K562 (cell line): ENCODE measurements around the gene TRDMT1. TPM values are rescaled to one million over a fixed set of nuclear protein-coding genes. Genes with fewer than 3 reads are reported as not detected.
A peak's percentile ranks its signal among the peaks of the same experiment; 100 is the strongest.

Experiments used
- CAMTA2 ChIP-seq: fragments of 250-450 bp; sonication (Bioruptor Pico); conservative IDR thresholded peaks from 2 replicates; pipeline ENCODE4 v1.5.1; 2022
- EHMT2 ChIP-seq: fragments of 450-650 bp; IDR thresholded peaks from 2 replicates; pipeline ENCODE4 v1.6.1; 2018; ENCODE audit warnings: antibody characterized with exemption
- ERF ChIP-seq: fragments of 450-650 bp; formaldehyde crosslinking; IDR thresholded peaks from 2 replicates; pipeline ENCODE4 v1.4.0; 2020; ENCODE audit warnings: mild to moderate bottlenecking, mixed read lengths
- GABPA ChIP-seq: fragments of 200-800 bp; sonication (Bioruptor generic); conservative IDR thresholded peaks from 2 replicates; pipeline ENCODE4 v1.6.1; 2016; ENCODE audit warnings: low read depth, missing genetic modification characterization, missing compliant biosample characterization
- HINFP ChIP-seq: fragments of 450-650 bp; conservative IDR thresholded peaks from 2 replicates; pipeline ENCODE4 v1.6.1; 2016; ENCODE audit warnings: missing genetic modification characterization, low read depth, mild to moderate bottlenecking, control low read depth, missing compliant biosample characterization
- KLF10 ChIP-seq: fragments of 250-450 bp; sonication (Bioruptor Pico); IDR thresholded peaks from 2 replicates; pipeline ENCODE4 v1.6.1; 2021; ENCODE audit warnings: matching md5 sums
- NFE2L1 ChIP-seq: fragments of 450-650 bp; IDR thresholded peaks from 2 replicates; pipeline ENCODE4 v1.6.1; 2016; ENCODE audit warnings: missing genetic modification characterization, low read depth, mild to moderate bottlenecking, missing compliant biosample characterization, moderate library complexity, borderline replicate concordance
- PHF20 ChIP-seq: fragments of 450-650 bp; IDR thresholded peaks from 2 replicates; pipeline ENCODE4 v1.6.1; 2018; ENCODE audit not compliant: partially characterized antibody
- RB1 ChIP-seq: fragments of 450-650 bp; IDR thresholded peaks from 2 replicates; pipeline ENCODE4 v1.6.1; 2017; ENCODE audit warnings: low read depth, mild to moderate bottlenecking
- SRSF1 ChIP-seq: fragments of 200-400 bp; formaldehyde crosslinking; IDR thresholded peaks from 2 replicates; pipeline ENCODE4 v1.6.1; 2017; ENCODE audit warnings: mild to moderate bottlenecking, low read depth, low read length, moderate library complexity
- ZBTB26 ChIP-seq: fragments of 450-650 bp; formaldehyde crosslinking; IDR thresholded peaks from 2 replicates; pipeline ENCODE4 v1.4.0; 2022; ENCODE audit warnings: missing genetic modification characterization
- ZEB2 ChIP-seq: fragments of 450-650 bp; IDR thresholded peaks from 2 replicates; pipeline ENCODE4 v1.6.1; 2016
- ZNF384 ChIP-seq: IDR thresholded peaks from 2 replicates; pipeline ENCODE4 v1.6.1; 2012; ENCODE audit warnings: low read depth, low read length, improper control_type of control experiment
- ZNF586 ChIP-seq: fragments of 450-650 bp; formaldehyde crosslinking; conservative IDR thresholded peaks from 2 replicates; pipeline ENCODE4 v1.4.0; 2020; ENCODE audit warnings: mild to moderate bottlenecking, moderate library complexity
- polyA plus RNA-seq, 8 experiments: library from polyadenylated mRNA; depleted of rRNA in 4 of 8; stranded (reverse) in 5 of 8; unstranded in 3 of 8; fragments of >200 nt; fragmentation: Nextera tagmentation in 2 of 8; fragmentation: Illumina TruSeq in 1 of 8; extraction: Ambion mirVana in 2 of 8; extraction: Trizol in 1 of 8; gene quantifications; 2 replicates each; pipeline versions ENCODE4 v1.2.1 to v1.2.3, GENCODE V29; 2011 to 2014; ENCODE audit warnings: inconsistent platforms in 1 of 8, missing spikeins in 1 of 8
- total RNA-seq, 7 experiments: library from RNA; depleted of rRNA in 6 of 7; stranded (reverse); fragments of >200 nt in 6 of 7; fragmentation: Illumina TruSeq in 2 of 7; extraction: Trizol in 2 of 7; gene quantifications; 2 replicates each; pipeline versions ENCODE4 v1.2.1 to v1.2.3, GENCODE V29; 2011 to 2021; ENCODE audit warnings: low replicate concordance in 1 of 7
- TF ChIP-seq, protein P1 (sequence below): fragments of 250-450 bp; sonication (Bioruptor Pico); IDR thresholded peaks from 2 replicates; pipeline ENCODE4 v1.4.0; 2020
- TF ChIP-seq, protein P2 (sequence below): fragments of 250-450 bp; sonication (Bioruptor Pico); IDR thresholded peaks from 2 replicates; pipeline ENCODE4 v1.8.0; 2022; ENCODE audit warnings: inconsistent platforms
- TF ChIP-seq, protein P3 (sequence below): sonication (generic); formaldehyde crosslinking; IDR thresholded peaks from 2 replicates; pipeline ENCODE4 v1.9.0; 2022; ENCODE audit warnings: mild to moderate bottlenecking, missing genetic modification reagents

Gene TRDMT1
- total and polyA plus RNA-seq, 9 of the 15 experiments (the other 6 are each of a cell fraction or from before 2014, with no cell fraction given), result 5.4 to 12.6 (median 9.3) TPM

DNA sequence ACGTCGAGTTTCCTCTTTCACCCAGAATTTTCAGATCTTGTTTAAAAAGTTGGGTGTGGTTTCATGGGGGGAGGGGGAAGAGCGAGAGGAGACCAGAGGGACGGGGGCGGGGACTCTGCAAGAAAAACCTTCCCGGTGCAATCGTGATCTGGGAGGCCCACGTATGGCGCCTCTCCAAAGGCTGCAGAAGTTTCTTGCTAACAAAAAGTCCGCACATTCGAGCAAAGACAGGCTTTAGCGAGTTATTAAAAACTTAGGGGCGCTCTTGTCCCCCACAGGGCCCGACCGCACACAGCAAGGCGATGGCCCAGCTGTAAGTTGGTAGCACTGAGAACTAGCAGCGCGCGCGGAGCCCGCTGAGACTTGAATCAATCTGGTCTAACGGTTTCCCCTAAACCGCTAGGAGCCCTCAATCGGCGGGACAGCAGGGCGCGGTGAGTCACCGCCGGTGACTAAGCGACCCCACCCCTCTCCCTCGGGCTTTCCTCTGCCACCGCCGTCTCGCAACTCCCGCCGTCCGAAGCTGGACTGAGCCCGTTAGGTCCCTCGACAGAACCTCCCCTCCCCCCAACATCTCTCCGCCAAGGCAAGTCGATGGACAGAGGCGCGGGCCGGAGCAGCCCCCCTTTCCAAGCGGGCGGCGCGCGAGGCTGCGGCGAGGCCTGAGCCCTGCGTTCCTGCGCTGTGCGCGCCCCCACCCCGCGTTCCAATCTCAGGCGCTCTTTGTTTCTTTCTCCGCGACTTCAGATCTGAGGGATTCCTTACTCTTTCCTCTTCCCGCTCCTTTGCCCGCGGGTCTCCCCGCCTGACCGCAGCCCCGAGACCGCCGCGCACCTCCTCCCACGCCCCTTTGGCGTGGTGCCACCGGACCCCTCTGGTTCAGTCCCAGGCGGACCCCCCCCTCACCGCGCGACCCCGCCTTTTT, 26.9 kb upstream of the TRDMT1 start, which contains the start of gene VIM (continued):
- TF ChIP-seq, protein P1, sequence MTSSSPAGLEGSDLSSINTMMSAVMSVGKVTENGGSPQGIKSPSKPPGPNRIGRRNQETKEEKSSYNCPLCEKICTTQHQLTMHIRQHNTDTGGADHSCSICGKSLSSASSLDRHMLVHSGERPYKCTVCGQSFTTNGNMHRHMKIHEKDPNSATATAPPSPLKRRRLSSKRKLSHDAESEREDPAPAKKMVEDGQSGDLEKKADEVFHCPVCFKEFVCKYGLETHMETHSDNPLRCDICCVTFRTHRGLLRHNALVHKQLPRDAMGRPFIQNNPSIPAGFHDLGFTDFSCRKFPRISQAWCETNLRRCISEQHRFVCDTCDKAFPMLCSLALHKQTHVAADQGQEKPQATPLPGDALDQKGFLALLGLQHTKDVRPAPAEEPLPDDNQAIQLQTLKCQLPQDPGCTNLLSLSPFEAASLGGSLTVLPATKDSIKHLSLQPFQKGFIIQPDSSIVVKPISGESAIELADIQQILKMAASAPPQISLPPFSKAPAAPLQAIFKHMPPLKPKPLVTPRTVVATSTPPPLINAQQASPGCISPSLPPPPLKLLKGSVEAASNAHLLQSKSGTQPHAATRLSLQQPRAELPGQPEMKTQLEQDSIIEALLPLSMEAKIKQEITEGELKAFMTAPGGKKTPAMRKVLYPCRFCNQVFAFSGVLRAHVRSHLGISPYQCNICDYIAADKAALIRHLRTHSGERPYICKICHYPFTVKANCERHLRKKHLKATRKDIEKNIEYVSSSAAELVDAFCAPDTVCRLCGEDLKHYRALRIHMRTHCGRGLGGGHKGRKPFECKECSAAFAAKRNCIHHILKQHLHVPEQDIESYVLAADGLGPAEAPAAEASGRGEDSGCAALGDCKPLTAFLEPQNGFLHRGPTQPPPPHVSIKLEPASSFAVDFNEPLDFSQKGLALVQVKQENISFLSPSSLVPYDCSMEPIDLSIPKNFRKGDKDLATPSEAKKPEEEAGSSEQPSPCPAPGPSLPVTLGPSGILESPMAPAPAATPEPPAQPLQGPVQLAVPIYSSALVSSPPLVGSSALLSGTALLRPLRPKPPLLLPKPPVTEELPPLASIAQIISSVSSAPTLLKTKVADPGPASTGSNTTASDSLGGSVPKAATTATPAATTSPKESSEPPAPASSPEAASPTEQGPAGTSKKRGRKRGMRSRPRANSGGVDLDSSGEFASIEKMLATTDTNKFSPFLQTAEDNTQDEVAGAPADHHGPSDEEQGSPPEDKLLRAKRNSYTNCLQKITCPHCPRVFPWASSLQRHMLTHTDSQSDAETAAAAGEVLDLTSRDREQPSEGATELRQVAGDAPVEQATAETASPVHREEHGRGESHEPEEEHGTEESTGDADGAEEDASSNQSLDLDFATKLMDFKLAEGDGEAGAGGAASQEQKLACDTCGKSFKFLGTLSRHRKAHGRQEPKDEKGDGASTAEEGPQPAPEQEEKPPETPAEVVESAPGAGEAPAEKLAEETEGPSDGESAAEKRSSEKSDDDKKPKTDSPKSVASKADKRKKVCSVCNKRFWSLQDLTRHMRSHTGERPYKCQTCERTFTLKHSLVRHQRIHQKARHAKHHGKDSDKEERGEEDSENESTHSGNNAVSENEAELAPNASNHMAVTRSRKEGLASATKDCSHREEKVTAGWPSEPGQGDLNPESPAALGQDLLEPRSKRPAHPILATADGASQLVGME (CRISPR knock-in tag), result no peak
- TF ChIP-seq PHF20 (peak; percentile 43), HINFP (tag) (no peak), KLF10 (CRISPR knock-in tag) (no peak), ZBTB26 (CRISPR knock-in tag) (no peak), ZEB2 (0 out of 2 replicates have a peak, but pooled peaks have one; percentile 55), SRSF1 (no peak), ZNF586 (CRISPR knock-in tag) (no peak), RB1 (peak; percentile 70; the same call in 1 of the 2 replicates), CAMTA2 (CRISPR knock-in tag) (no peak), GABPA (tag) (0 out of 2 replicates have a peak, but pooled peaks have one; percentile 29), NFE2L1 (tag) (no peak), EHMT2 (no peak), ERF (CRISPR knock-in tag) (0 out of 2 replicates have a peak, but pooled peaks have one; percentile 37), ZNF384 (no peak)
- TF ChIP-seq, protein P2, sequence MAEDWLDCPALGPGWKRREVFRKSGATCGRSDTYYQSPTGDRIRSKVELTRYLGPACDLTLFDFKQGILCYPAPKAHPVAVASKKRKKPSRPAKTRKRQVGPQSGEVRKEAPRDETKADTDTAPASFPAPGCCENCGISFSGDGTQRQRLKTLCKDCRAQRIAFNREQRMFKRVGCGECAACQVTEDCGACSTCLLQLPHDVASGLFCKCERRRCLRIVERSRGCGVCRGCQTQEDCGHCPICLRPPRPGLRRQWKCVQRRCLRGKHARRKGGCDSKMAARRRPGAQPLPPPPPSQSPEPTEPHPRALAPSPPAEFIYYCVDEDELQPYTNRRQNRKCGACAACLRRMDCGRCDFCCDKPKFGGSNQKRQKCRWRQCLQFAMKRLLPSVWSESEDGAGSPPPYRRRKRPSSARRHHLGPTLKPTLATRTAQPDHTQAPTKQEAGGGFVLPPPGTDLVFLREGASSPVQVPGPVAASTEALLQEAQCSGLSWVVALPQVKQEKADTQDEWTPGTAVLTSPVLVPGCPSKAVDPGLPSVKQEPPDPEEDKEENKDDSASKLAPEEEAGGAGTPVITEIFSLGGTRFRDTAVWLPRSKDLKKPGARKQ, result no peak
- TF ChIP-seq, protein P3, sequence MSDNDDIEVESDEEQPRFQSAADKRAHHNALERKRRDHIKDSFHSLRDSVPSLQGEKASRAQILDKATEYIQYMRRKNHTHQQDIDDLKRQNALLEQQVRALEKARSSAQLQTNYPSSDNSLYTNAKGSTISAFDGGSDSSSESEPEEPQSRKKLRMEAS (CRISPR knock-in tag), result peak; percentile 45; the same call in 1 of the 2 replicates
